ENCODE results near the gene TBC1D17.

Gene TBC1D17

DNA sequence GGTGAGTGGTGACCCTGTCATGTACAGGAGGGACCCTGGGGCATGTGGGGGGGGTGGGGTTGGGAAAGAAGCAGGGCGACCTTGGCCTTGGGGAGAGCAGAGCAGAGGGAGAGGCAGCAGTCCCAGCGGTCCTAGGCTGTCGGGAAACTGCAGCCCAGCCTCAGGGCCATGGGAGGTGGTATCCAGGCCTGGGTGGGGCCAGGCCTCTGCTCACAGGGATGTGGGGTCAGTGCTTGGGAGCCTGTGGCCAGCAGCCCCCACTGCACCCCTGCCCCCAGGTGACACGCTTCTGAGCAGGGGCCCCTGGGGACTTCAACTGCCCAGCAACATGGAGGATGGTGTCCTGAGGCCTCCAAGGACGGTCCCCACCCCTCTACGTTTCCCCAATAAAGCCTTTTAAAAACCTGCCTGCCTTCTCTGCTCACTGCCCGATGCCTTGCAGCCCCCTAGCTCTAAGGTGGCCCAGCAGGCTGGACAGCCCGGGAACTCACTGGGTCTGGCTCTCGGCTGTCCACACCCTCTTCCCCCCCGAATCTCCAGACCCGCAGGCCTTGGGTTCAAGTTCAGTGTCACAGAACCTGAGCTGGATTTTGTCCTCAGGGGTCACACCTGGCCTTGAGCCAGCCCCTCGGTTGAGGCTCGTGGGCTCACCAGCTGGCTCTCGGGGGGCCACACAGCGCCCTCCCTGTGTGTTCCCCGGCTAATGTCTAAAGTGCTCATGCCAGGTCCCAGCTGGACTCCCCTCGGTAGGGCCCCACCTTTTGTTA, 17.0 kb upstream of the TBC1D17 start:
- ATAC-seq = no peak
- TF ChIP-seq ZNF70 (CRISPR knock-in tag; IDR thresholded peaks at IDR 0.05) (no peak), ZNF8 (CRISPR knock-in tag; IDR thresholded peaks at IDR 0.05) (no peak), PPARA (CRISPR knock-in tag; IDR thresholded peaks at IDR 0.05; ENCODE audit: borderline replicate concordance) (no peak), GLIS3 (CRISPR knock-in tag; IDR thresholded peaks at IDR 0.05) (no peak), CSRNP3 (CRISPR knock-in tag; IDR thresholded peaks at IDR 0.05) (no peak), ZFP3 (CRISPR knock-in tag; IDR thresholded peaks at IDR 0.05) (no peak), SNAI2 (CRISPR knock-in tag; IDR thresholded peaks at IDR 0.05) (no peak), CREB5 (CRISPR knock-in tag; IDR thresholded peaks at IDR 0.05; ENCODE audit: low read depth) (no peak; the same call in 1 of the 2 replicates), TOX (CRISPR knock-in tag; IDR thresholded peaks at IDR 0.05; ENCODE audit: borderline replicate concordance) (no peak), TSHZ2 (CRISPR knock-in tag; IDR thresholded peaks at IDR 0.05) (no peak)
- TF ChIP-seq, protein P1, sequence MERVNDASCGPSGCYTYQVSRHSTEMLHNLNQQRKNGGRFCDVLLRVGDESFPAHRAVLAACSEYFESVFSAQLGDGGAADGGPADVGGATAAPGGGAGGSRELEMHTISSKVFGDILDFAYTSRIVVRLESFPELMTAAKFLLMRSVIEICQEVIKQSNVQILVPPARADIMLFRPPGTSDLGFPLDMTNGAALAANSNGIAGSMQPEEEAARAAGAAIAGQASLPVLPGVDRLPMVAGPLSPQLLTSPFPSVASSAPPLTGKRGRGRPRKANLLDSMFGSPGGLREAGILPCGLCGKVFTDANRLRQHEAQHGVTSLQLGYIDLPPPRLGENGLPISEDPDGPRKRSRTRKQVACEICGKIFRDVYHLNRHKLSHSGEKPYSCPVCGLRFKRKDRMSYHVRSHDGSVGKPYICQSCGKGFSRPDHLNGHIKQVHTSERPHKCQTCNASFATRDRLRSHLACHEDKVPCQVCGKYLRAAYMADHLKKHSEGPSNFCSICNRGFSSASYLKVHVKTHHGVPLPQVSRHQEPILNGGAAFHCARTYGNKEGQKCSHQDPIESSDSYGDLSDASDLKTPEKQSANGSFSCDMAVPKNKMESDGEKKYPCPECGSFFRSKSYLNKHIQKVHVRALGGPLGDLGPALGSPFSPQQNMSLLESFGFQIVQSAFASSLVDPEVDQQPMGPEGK (CRISPR knock-in tag; IDR thresholded peaks at IDR 0.05; ENCODE audit: borderline replicate concordance) = no peak

- ATAC-seq = no peak
- TF ChIP-seq RARB (CRISPR knock-in tag; IDR thresholded peaks at IDR 0.05) (no peak), BACH2 (CRISPR knock-in tag; IDR thresholded peaks at IDR 0.05; ENCODE audit: borderline replicate concordance) (no peak), ZNF565 (CRISPR knock-in tag; conservative IDR thresholded peaks at IDR 0.05; ENCODE audit: low read depth) (no peak), ZFP3 (CRISPR knock-in tag; IDR thresholded peaks at IDR 0.05) (no peak), PPARA (CRISPR knock-in tag; IDR thresholded peaks at IDR 0.05; ENCODE audit: borderline replicate concordance) (no peak), ZC3H10 (CRISPR knock-in tag; IDR thresholded peaks at IDR 0.05) (no peak), ESRRG (CRISPR knock-in tag; IDR thresholded peaks at IDR 0.05) (no peak), ARNTL (CRISPR knock-in tag; IDR thresholded peaks at IDR 0.05; ENCODE audit: borderline replicate concordance, low read depth) (no peak), TCF4 (CRISPR knock-in tag; IDR thresholded peaks at IDR 0.05; ENCODE audit: borderline replicate concordance) (no peak), CSDC2 (CRISPR knock-in tag; IDR thresholded peaks at IDR 0.05) (no peak), OSR1 (CRISPR knock-in tag; IDR thresholded peaks at IDR 0.05) (no peak), ZFP30 (CRISPR knock-in tag; IDR thresholded peaks at IDR 0.05) (no peak), CREB5 (CRISPR knock-in tag; IDR thresholded peaks at IDR 0.05; ENCODE audit: low read depth) (no peak), TOX (CRISPR knock-in tag; IDR thresholded peaks at IDR 0.05; ENCODE audit: borderline replicate concordance) (no peak), TSHZ2 (CRISPR knock-in tag; IDR thresholded peaks at IDR 0.05) (no peak), ISL1 (CRISPR knock-in tag; IDR thresholded peaks at IDR 0.05) (no peak), ZNF8 (CRISPR knock-in tag; IDR thresholded peaks at IDR 0.05) (no peak)
- TF ChIP-seq, protein P2, sequence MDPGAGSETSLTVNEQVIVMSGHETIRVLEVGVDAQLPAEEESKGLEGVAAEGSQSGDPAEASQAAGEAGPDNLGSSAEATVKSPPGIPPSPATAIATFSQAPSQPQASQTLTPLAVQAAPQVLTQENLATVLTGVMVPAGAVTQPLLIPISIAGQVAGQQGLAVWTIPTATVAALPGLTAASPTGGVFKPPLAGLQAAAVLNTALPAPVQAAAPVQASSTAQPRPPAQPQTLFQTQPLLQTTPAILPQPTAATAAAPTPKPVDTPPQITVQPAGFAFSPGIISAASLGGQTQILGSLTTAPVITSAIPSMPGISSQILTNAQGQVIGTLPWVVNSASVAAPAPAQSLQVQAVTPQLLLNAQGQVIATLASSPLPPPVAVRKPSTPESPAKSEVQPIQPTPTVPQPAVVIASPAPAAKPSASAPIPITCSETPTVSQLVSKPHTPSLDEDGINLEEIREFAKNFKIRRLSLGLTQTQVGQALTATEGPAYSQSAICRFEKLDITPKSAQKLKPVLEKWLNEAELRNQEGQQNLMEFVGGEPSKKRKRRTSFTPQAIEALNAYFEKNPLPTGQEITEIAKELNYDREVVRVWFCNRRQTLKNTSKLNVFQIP (CRISPR knock-in tag; IDR thresholded peaks at IDR 0.05; ENCODE audit: borderline replicate concordance, low read depth) = no peak
- TF ChIP-seq, protein P1 (CRISPR knock-in tag; IDR thresholded peaks at IDR 0.05; ENCODE audit: borderline replicate concordance) = no peak
Measured at GRCh38 chr19:49861107-49861506, 16.4 kb upstream of the TBC1D17 start.

Data from SK-N-SH treated with all-trans-retinoic acid at 6 μM for 48 hours (cell line).